IPS-NIHi7 (cell line): ENCODE data around the gene SPART.
"Not testable (repeated sequence)": the region's sequence is repeated elsewhere in the genome, so short reads cannot be mapped to it uniquely, and the experiment has no call there.

Source experiments
- DNase-seq: peaks from one replicate; pipeline ENCODE4 v3.0.0; 2012; ENCODE audit warnings: mixed read lengths; ENCODE audit errors: extremely low spot score

The SPART gene

DNA sequence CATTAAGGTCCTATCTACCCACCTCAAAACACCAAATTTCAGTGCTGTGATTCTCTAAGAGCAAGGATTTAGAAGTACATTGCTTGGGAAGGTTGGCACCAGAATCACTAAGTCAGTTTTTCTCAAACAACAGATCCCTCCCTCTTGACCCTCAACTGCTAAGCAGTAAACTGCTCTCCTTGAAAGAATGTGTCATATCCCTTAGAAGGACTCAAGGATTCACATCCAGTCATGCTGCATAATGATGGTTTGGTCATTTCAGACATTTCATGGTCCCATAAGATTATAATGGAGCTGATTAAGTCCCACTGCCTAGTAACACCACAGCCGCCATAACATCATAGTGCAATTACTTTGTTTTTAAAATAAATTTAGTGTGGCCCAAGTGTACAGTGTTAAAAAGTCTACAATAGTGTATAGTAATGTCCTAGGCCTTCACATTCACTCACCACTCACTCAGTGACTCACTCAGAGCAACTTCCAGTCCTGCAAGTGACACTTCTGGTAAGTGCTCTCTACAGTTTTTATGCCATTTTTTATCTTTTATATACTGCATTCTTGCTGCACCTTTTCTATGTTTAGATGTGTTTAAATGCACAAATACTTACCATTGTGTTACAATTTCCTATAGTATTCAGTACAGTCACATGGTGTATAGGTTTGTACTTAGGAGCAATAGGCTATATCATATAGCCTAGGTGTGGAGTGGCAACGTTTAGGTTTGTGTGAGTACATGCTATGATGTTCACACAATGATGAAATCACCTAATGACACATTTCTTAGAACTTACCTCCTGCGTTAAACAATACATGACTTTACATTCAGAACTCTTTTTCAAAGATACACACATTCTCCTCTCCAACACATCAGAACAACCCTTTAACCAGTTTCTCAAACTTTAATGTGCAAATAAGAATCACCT, 32.9 kb downstream of the SPART start:
- no peak for DNase-seq

DNA sequence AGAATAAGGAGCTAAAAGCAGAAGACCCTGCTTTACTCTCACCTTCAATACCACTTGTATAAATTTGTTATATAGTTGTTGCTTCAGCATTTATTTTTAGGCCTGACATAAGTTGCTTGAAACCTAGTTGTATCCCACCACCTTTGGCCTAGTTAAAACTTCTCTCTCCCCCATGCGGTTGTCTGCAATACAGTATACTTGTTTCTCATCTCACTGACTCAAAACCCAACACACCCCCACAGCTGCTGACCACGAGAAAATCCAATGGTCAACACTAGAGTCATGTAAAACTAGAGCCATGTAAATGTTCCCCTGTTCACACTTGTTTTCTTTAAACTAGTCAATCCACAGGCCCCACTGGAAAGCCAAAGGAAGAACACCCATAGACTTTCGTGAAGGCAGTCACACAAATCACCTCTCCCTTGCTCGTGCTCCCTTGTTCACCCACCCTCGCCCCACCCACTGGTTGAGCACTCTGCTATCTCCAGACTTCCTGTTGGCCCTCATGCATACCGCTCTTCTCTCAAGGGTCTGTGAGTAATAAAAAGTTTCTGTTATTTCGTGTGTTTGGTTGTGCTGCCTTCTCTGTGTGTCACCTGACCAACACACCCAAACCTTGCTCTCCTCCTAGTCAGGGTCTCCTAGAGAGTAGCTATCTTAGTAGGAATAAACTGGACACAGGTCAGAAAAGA, 35.6 kb downstream of the SPART start:
- no peak for DNase-seq

DNA sequence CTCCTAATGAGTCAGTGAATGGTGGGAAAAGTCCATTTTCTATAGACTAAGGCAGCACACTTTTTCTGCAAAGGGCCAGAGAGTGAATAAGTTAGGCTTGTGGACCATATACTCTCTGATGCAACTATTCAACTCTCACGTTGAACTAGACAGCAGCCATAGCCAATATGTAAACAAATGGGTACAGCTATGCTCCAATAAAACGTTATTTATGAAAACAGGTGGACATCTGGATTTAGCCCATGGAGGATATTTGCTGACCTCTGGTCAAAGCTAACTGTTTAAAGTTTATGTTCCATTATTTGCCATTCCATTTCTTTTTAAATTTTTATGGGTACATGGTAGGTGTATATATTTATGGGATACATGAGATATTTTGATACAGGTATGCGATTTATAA, 43.9 kb downstream of the SPART start:
- DNase-seq = no peak

DNA sequence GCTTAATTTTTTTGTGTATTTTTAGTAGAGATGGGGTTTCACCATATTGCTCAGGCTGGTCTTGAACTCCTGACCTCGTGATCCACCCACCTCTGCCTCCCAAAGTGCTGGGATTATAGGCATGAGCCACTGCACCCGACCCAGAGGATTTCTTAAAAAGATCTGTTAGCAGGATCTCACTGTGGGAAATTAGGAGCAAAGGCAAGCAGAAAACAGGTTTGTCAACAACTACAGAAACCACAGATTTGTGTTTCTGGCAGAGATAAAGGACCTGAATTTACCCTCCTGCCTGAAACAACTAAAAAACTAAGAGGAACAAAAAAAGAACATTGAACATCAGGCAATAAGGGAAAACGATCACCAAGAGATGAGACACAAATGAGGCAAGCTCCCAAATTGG, 46.7 kb downstream of the SPART start:
- not testable (repeated sequence) for DNase-seq

DNA sequence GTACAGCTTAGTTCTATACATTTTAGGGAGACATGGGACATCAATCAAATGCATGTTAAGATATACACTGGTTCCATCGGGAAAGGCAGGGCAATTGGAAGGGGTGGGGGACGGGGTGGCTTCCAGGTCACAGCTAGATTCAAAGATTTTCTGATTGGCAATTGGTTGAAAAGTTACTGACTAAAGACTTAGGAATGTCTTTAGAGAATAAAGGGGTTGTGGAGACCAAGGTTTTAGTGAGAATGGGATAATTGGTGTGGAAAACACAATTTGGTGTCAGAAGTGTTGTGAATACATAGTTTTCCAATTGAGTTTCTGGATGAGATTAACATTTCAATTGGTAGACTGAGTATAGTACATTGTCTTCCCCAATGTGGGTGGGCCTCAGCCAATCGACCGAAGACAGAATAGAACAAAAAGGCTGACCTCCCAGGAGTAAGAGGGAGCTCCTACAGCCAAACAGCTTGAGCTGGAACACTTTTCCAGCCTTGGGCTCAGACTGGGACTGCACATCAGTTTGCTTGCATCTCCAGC, 47.6 kb downstream of the SPART start:
- peak; percentile 53 for DNase-seq

DNA sequence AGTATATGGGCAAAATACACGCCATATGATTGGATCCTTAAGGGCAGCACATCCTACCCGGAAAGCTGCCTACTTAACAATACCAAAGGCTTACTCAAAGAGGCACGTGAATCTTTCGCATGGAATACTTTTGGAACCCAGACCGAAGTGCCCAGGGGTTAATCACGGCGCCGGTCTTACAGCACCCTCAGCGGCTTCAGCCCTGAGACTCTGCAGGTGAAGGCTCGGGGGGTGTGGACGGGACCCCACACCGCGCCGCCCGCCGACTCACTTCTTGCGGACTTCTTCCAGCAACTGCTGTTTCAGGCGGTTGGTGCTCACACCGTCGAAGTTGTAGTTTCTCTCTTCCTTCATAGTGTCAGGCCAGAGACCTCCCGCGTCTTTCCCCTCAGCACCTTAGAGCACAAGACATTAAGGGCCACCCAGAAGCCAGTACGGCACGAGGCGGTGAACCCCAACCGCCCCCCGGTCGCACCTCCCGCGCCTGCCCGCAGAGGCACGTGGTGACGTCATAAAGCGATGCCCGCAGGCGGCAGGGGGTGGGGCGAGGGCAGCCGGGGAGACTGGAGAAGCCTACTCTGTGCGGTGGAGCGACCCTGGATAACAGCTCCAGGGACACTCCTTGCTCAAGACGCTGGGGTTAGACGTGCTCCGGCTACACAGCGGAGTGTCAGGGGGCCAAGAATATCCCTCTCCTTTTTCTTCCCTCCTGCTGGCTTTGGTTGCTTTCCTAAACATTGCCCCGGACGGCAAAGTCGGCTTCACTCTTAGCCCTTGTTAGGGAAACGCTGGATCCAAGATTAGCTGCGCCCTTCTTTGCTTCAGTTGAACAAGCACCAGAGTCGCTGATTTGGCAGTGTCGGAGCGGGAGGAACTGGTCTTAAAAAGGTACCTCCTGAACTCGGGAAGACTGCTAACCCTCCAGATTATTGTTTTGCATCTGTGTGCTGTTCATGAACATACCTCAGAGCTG, 48.5 kb downstream of the SPART start, which contains the start of gene CCDC169:
CCDC169 (minus strand) TSS at position 449 of the 973 bp plus-strand sequence; CDS start at position 354, 95 bp downstream.
- peak; percentile 87 for DNase-seq

DNA sequence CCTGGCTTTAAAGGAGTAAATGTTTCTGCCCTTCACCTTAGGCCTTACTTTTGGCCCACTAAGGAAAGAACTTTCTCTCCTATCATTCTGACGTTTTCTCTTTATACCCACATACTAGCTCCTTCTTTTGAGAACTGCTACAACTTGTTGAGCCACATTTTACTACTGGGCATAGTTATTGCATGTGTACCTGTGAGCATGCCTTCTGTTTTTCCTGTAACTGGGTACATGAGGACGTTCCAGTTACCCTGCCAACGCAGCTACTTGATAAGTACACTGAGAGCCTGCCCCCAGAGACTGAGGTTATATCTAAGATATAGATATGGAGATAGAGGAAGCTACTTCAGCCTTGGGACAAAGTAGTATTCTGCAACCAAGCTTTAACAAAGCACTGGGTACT, 52.1 kb downstream of the SPART start:
- DNase-seq = no peak

DNA sequence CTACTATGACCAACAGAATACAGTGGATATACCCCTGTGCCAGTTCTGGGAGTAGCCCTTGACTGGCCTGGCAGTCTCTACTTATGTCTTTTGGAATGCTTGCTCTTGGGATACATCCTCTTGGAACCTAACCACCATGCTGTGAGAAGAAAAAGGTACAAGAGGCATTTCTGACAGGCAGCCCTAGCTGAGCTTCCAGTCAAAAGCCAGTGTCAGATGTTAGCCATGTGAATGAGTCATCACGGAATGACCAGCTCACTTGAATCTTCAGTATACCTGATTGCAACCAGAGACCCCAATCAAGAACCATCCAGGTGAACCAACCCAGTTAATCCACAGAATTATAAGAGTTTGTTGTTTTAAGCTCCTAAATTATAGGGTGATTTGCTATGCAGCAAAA, 52.7 kb downstream of the SPART start:
- DNase-seq = no peak

DNA sequence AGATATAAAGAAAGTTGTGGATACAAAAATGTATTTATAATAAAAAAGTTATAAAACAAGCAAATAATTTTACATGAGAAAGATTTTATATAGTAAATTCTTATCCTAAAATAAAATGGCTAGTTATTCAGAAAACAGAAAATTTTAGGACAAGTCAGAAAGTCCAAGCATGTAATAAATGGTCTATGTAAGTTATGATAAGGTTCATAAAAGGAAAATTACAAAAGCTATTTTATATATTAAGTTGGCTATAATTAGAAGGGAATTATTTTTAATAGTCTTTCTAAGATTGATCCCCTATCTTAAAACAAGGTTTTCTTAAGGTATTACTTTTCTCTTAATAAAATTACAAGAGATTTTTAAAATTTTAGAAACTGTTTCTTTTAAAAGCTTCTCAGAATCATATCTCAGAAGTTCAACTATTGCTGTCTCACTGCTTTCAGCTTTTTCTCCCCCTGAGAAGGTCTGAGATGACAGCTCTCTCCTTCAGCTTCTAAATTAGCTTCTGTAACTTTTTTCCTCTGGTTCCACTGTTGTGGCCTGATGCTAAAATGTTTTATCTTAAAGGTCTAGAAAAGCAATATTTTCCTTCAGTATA, 57.3 kb downstream of the SPART start:
- DNase-seq = no peak

DNA sequence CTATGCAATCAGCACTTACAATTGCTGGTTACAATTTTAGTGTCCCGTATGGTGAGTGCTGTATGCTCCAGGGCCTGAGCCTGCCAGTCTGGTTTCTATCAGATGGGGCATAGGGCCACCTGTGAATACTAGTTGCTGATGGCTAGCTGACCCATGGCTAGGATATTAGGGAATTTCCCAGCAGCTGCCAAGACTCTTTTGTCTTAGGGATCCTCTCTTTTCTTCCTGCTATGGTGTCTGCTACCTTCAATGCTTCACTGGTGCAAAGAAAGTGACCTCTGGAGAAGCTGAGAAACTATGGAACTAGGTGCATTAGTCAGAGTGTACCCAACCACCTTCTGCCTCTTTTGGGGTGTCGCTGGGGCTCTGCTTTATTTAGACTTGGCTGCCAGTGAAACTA, 60.2 kb downstream of the SPART start:
- no peak for DNase-seq

DNA sequence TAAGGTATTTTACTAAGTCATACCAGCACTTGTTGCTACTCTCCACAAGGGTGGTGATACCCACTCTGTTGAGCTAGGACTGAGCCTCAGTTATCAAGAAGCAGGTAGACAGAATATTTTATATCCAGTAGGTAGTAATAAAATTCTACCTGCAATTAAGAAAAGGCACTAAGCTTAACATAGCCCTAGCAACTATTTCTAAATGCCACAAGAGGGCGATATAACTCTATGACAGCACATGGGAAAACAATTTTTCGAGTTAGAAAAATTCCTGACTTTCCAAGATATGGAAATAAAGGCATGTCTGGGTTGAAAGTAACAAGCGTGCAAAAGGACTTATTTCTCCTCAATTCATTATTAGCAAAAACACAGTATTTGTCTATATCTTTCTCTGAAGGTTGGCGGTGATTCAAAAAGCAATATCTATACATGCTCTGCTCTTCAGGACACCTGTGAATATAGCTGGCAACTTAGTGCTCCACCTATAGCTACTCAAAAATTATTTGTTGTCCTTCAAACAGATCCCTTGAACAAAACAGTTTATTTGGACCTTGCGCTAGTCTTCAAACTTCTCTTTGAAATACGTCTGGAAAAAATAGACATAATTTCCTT, 63.3 kb downstream of the SPART start:
- peak; percentile 27 for DNase-seq

DNA sequence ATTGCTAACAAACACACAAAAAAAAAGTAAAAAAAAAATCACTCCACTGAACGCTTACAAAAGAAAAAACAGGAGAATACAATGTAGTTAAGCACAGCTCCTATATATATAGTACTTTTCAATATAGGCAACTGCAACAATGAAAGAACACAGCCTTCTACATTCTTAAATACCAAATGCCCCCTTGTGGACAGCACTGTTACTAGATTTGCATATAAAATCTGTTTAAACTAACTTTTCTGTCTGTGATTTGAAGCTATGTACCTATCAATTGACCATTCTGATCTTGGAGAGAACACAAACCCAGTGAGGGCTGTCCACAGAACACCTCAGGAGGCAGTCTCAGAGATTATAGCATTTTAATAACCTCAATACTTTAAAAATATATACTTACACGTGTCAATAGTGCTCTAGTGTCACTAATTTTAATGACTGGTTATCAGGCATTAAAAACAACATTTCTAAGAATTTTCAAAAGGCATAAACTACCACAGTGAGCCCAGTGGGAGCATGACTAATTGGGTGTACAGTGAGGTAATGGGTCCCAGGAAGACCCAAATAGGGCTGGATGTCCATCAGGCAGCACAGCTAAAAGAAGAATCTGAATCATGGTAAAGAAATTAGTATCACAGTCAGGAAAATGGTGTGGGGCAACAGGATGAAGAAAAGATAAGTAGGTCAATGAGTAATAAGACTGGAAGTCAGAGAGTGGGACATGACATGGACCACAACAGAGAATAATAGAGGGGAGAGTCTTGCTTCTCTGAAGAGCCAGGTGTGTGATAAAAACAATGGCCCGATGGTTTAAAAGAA, 70.8 kb downstream of the SPART start:
- no peak for DNase-seq

DNA sequence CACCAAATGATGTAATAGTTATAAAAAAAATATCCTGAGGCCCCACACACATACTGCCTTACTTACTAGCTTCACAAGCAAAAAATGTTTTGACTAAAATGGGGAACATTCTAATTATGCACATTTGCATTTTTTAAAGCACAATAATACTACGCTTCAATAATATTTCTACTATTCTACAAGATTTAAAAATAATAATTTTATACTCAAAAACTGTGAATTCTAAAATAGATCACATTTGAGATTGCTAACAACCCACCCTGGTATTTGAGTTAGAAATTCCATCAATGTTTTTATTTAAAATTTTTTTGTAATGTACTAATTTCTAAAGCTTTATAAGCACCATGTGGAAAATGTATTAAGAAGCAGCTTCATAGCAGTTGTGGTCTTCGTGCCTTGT, 72.8 kb downstream of the SPART start:
- DNase-seq = no peak

DNA sequence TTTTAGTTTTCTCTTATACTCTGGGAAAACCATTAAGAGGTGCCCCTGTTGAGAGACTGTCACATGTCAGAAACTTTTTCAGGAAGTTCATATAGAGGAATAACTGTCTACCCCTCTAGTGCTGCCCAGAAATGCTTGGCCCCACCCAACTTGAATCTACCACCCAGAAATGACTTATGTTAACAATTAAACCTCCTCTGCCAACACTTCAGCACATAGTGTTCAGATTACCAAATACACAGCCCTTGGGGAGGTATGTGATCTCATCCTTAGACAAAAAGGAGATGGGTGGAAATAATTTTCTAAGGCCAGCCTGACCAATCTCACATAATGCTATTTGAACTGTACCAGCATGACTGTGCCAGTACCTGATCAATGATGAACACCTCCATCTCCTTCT, 84.2 kb downstream of the SPART start:
- DNase-seq = no peak

DNA sequence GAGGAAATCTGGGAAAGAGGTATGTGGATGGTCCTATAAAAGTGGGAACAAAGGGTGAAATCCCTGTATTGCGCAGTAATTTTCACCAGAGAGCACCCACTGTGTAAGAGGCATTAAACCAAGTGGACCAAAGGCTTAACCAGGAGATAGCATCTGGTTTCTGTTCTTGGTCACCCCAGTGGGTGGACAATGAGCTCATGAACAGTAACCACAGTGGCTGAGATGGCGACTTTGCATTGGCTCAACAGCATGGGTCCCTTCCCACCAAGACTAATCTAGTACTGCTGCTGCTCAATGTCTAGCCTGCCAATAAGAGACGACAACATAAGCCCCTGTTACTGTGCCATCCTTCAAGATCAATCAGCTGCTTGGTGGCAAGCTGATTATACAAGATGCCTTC, 85.2 kb downstream of the SPART start:
- no peak for DNase-seq

DNA sequence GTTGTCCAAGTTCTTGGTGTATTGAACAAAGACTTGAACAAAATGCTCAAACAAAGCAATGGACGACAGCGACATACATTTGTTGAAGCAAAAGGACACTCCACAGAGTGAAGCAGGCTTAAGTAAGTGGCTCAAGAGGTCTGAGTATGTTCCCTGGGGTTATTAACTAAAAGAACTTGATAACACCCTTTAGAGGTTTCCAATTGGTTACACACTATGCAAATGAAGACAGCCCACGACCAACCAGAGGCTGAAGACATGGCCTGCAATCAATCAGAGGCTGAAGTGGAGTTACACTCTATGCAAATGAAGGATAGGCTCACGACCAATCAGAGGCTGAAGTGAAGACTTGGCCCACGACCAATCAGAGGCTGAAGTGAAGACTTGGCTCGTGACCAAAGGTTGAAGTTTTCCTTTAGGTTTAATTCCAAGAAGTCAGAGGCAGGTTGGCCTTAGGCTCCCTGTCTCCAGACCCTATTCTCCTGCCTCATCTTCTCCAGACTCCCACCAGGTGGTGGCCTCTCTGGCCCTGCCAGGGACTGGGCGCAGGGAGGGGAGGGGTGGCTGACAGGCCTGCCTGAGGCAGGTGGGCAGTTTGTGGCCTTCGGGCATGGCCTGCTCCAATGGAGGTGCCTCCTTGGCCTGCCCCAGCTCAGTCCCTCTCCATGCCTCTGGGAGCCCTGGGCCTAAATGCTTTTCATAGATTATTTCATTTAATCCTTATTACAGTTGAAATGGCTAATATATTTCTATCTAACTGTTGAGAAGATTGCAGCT, 86.6 kb downstream of the SPART start:
- no peak for DNase-seq

DNA sequence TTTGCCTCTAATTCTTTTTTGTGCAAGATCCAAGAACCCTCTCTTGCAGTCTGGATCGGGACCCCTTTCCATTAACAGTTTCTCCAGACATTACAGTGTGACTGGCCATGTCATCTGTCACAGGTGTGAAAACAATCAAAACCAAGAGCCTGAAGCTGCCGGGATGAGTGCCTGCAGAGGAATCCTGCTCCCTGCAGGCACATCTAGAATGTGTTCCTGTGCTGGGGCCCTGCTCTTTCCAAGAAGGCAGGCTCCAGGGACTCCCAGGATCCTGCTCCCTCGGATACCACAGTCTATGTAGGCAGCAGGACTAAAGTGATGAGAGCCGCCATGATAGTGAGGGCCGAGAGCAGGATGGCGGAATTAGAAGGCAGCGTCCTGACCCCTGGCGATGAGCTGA, 87.4 kb downstream of the SPART start:
- DNase-seq = peak; percentile 22
